Measurements from ENCODE around the gene TTF1.
"Not testable (repeated sequence)": the region's sequence is repeated elsewhere in the genome, so short reads cannot be mapped to it uniquely, and the experiment has no call there.

Gene TTF1

GRCh38 chr9:132413926-132414325 is 7.3 kb upstream of the TTF1 start:
- DNase-seq (ENCODE audit: low read depth in 2 of 2) = no peak

GRCh38 chr9:132412089-132412488 is 5.4 kb upstream of the TTF1 start:
- no peak for DNase-seq (ENCODE audit: low read depth in 2 of 2)

GRCh38 chr9:132411091-132411508 is 4.5 kb upstream of the TTF1 start:
- peak; percentile 49 to 57 for DNase-seq (ENCODE audit: low read depth in 2 of 2)

- no peak for DNase-seq (ENCODE audit: low read depth in 2 of 2)
These were observed 4.0 kb upstream of the TTF1 start for GRCh38 chr9:132410642-132411041.

GRCh38 chr9:132409828-132410528 is 3.3 kb upstream of the TTF1 start, which contains the start of gene CFAP77:
Gene CFAP77 (plus strand): TSS chr9:132410211. CDS start chr9:132410272, 61 bp downstream.
- peak in 1 of 2 donors; percentile 39 for DNase-seq (ENCODE audit: low read depth in 2 of 2)

- DNase-seq (ENCODE audit: low read depth in 2 of 2) = no peak
These were observed 1.9 kb upstream of the TTF1 start for GRCh38 chr9:132408521-132408920.

- DNase-seq (ENCODE audit: low read depth in 2 of 2) = no peak
These were observed 556 bp upstream of the TTF1 start for GRCh38 chr9:132407196-132407595.

GRCh38 chr9:132404228-132404881 is 2.3 kb downstream of the TTF1 start:
- no peak for DNase-seq (ENCODE audit: low read depth in 2 of 2)

- no peak for DNase-seq (ENCODE audit: low read depth in 2 of 2)
These were observed 4.8 kb downstream of the TTF1 start for GRCh38 chr9:132401824-132402223.

- DNase-seq (ENCODE audit: low read depth in 2 of 2) = no peak
These were observed 11.1 kb downstream of the TTF1 start for GRCh38 chr9:132395560-132395959.

GRCh38 chr9:132391449-132391848 is 15.2 kb downstream of the TTF1 start:
- DNase-seq (ENCODE audit: low read depth in 2 of 2) = no peak

- no peak for DNase-seq (ENCODE audit: low read depth in 2 of 2)
These were observed 15.7 kb downstream of the TTF1 start for GRCh38 chr9:132390966-132391365.

GRCh38 chr9:132387133-132387532 is 19.5 kb downstream of the TTF1 start:
- DNase-seq (ENCODE audit: low read depth in 2 of 2) = no peak

GRCh38 chr9:132384376-132384775 is 22.3 kb downstream of the TTF1 start:
- no peak for DNase-seq (ENCODE audit: low read depth in 2 of 2)

GRCh38 chr9:132383462-132383883 is 23.2 kb downstream of the TTF1 start:
- DNase-seq (ENCODE audit: low read depth in 2 of 2) = no peak

GRCh38 chr9:132381966-132382541 is 24.6 kb downstream of the TTF1 start:
- DNase-seq (ENCODE audit: low read depth in 2 of 2) = no peak

- not testable (repeated sequence) for DNase-seq (ENCODE audit: low read depth in 2 of 2)
These were observed 28.2 kb downstream of the TTF1 start for GRCh38 chr9:132378416-132378815.

GRCh38 chr9:132377769-132378168 is 28.9 kb downstream of the TTF1 start:
- DNase-seq (ENCODE audit: low read depth in 2 of 2) = not testable (repeated sequence)

- no peak for DNase-seq (ENCODE audit: low read depth in 2 of 2)
These were observed 34.2 kb downstream of the TTF1 start for GRCh38 chr9:132372177-132373095.

GRCh38 chr9:132370592-132370991 is 36.0 kb downstream of the TTF1 start:
- no peak for DNase-seq (ENCODE audit: low read depth in 2 of 2)

- DNase-seq (ENCODE audit: low read depth in 2 of 2) = no peak
These were observed 37.2 kb downstream of the TTF1 start for GRCh38 chr9:132369421-132369820.

All from stimulated activated CD4-positive, alpha-beta T cell treated with anti-CD3 and anti-CD28 coated beads, Interleukin-1b, Interleukin-23, amount 100 ng/mL, for 4 hours (primary cell).